ENCODE data around the gene TMEM82.

TMEM82 gene

DNA sequence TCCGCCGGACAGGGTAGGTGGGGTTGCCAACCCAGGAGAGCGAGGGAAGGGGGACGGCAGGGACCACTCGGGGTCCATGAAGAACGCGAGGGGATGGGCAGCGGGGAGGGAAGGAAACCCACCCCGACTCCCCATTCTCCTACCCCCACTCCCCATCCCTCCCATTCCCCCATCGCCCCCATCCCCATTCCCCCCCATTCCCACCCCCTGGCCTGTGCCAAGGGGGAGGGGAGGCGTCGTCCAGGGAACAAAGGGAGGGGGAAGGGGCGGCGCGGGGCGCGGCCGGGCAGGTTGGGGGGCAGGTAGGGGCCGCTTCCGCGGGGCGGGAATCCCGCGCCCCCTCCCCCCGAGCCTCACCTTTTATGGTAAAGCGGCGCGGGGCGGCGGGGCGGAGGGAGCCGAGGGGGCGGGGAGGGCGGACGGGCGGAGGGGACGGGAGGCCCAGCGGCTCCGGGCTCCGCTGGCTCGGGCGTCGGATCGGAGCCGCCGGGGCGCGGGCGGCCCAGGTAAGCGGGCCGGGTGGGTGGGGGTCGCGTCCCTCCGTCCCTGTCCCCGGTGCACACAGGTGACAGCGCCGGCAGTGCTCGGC lies 16.1 kb downstream of the TMEM82 start, which contains the start of gene FBLIM1:
TSS of gene FBLIM1 (plus strand) at position 453 of the 589 bp plus-strand sequence. CDS start 6,189 bp downstream, outside the sequence.
- no peak for DNase-seq

DNA sequence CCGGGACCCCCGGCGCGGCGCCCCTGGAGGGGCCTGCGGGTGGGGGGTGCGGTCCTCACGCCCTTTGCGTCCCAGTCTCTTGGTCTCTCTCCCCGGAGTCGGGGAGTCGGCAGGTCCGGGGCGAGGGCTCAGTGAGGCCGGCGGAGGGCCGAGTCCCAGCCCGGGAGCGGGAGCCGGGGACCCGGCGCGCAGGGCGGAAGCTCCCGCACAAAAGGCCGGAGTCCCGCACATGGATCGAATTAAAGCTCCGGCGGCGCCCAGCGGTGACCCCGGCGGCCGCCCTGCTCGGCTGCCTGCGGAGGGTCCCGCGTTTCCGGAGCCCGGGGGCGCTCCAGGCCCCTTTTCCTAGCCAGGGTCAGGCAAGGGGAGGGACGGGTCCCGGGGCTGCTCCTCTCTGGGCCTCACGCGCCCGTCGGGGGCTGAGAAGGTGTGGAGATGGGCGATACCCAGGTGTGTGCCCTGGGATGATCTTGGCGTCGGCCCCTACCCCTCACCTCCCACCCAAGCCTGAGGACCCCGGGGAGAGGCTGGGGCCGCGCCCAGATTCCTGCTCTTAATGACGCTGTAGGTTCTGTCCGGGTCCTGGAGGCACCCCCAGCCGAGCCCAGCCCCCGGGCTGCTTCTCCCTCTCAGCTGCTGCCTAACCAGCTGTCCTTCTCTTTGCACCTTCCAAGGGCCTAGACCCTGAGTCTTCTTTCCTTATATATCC lies 16.8 kb downstream of the TMEM82 start:
- DNase-seq, result no peak

DNA sequence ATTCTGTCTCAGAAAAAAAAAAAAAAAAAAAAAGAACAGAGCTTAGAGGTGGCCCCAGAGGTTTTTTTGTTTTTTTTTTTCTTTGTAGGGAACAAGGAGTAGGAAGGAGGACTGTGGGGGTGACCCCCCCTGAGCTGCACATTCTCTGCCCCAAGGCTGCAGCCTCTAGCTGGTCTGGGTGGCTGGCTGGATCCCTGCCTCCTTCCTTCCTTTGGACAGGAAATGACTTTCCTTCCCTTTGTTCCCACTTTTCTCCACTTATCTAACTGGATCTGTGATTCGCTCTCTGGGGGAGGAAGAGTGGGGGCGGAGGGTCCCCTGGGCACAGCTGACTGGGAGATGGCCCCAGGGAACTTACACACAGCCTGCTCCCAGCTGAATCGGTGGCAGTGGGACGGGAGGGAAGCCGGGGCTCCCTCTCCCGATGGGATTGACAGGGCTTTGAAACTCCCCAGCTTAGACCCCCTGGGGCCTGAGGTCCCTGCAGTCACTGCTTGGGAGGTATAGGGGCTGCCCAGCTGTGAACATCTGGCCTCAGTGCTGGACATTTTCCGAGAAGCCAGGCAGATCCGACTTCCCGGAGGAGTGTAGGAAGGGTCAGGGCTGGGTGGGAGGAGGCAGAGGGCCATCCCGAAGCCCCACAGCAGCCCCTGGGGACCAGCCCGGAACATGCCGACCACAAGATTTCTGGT lies 18.4 kb downstream of the TMEM82 start:
- DNase-seq, result no peak

DNA sequence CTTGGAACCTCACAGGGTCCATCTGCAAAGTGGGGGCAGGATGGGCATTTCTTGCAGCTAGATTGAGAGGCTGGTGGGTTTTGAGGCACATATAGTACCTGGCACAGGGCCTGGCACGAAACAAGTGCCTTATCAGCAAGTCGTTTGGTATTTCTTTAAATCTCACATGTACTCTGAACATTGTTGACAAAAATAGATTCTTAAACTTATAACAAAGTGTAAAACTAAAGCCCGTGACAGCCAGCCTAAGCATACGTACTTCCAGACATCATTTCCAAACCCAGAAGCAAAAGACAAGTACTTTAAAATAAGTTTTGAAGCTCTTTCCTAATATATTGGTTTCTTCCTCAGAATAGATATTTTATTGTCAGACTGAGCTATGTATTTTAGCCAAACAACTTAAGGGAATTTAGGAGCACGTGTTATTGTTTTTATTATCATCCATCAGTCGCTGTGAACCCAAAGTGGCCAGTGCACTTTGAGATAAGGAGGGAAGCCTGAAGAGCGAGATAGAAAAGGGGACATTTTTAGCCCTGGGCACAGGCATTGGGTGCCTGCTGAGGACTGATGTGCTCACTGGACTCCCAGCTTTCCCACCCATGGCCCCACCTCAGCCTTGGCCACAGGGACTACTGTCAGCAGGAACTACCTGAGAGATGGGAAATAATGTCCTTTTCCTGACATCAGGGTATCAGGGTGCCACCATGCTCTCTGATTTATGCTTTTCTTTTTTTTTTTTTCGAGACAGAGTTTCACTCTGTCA lies 19.2 kb downstream of the TMEM82 start:
- DNase-seq, result no peak

DNA sequence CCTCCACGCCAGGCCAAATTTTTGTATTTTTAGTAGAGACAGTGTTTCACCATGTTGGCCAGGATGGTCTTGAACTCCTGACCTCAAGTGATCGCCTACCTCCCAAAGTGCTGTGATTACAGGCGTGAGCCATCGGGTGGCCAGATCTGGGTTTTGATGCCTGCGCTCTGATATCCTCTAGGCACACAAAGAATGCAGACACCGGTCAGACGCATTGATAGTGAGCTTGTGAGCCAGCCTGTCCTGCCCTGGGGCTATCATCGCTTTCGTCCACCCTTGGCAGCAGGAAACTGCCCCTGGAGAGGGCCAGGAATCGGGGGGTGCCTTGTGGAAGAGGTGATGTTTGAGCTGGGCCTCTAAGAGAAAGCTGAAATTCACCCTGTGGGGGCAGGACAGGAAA lies 20.2 kb downstream of the TMEM82 start:
- DNase-seq, result no peak

- DNase-seq, result no peak
Measured at GRCh38 chr1:15764269-15764764, 22.0 kb downstream of the TMEM82 start.

- DNase-seq, result no peak
Measured at GRCh38 chr1:15764890-15765289, 22.6 kb downstream of the TMEM82 start.

DNA sequence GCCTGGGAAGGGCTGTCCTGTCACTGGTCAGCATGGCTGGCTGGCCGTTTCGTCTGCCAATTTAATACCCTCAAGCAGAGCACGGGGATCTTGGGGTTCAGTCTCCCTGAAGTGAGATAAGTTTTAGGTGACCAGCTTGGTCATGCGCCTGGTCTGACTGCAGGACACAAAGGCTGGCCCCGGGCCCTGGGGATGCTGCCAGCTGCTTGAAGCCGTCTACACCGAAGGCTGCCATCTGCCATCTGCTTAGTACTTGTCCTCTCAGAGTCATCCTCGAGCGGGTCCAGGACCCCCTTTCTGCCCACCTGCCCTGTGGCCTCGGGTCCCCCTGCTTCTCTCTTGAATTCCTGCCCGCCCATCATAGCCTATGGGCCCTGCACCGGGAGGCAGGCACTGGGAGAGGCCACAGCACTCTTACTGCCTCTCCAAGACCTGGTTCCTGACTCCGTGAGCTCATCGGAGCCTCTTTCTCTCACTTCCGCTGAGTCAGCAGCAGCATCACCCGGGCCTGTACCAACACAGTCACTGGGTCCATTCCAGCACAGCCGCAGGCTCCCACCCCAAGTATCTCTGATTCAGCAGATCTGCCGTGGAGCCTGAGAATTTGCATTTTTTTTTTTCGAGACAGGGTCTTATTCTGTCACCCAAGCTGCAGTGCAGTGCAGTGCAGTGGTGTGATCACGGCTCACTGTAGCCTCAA lies 23.3 kb downstream of the TMEM82 start:
- no peak for DNase-seq

DNA sequence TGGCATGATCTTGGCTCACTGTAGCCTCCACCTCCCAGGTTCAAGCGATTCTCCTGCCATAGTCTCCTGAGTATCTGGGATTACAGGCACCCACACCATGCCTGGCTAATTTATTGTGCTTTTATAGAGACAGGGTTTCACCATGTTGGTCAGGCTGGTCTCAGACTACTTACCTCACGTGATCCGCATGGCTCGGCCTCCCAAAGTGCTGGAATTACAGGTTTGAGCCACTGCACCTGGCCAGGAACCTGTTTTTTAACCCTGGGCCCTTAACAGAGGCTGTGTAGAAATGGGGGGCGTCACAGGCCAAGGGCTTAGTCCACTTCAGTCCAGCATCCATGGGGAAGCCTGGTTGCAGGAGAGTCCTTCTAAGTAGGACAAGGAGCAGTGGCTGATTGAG lies 25.6 kb downstream of the TMEM82 start:
- no peak for DNase-seq

- DNase-seq, result no peak
Measured at GRCh38 chr1:15768388-15768787, 26.1 kb downstream of the TMEM82 start.

GRCh38 chr1:15770313-15770962 lies 28.1 kb downstream of the TMEM82 start:
- DNase-seq, result no peak

GRCh38 chr1:15771836-15772515 lies 29.7 kb downstream of the TMEM82 start:
- no peak for DNase-seq

DNA sequence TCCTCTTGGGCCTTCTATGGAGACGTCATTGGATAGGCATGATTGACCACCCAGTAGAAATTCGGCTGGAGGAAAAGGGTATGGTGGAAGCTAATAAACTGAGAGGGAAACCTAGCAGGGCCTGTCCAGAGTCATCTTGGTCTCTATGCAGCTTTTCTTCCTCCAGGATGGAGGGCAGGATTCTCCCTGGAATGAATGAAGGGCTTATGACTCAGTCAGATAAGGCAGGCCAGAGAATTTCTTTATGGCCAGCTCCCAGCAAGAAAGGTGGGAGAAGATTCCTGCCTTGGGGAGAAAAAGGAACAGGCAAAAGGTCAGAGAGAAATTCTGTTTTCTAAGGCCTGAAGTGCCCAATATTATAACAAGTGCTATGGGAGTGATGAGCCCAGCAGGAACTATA lies 33.4 kb downstream of the TMEM82 start:
- no peak for DNase-seq

- DNase-seq, result no peak
Measured at GRCh38 chr1:15777909-15778707, 35.8 kb downstream of the TMEM82 start.

GRCh38 chr1:15785683-15786082 lies 43.4 kb downstream of the TMEM82 start:
- no peak for DNase-seq

- no peak for DNase-seq
Measured at GRCh38 chr1:15786581-15786980, 44.3 kb downstream of the TMEM82 start.

- DNase-seq, result no peak
Measured at GRCh38 chr1:15788624-15789301, 46.5 kb downstream of the TMEM82 start.

- DNase-seq, result no peak
Measured at GRCh38 chr1:15796086-15796462, 53.8 kb downstream of the TMEM82 start.

All from activated CD4-positive, alpha-beta T cell treated with anti-CD3 and anti-CD28 coated beads for 48 hours (primary cell).